Testis (tissue), 2 donors: Measurements from ENCODE around the gene RPL31.

Source experiments
- POLR2A ChIP-seq: fragments of 450-650 bp; IDR thresholded peaks from one replicate; pipeline ENCODE4 v1.6.1; 2017; ENCODE audit warnings: antibody characterized with exemption, mild to moderate bottlenecking, moderate library complexity
- TF ChIP-seq, protein P1 (sequence below), 3 experiments: fragments of 450-650 bp in 2 of 3; fragments of 200-600 bp in 1 of 3; sonication (generic) in 1 of 3; IDR thresholded peaks; one replicate each; pipeline ENCODE4 v1.5.1; 2016 to 2019; ENCODE audit warnings: antibody characterized with exemption in 3 of 3, mild to moderate bottlenecking in 2 of 3, moderate library complexity in 1 of 3

DNA sequence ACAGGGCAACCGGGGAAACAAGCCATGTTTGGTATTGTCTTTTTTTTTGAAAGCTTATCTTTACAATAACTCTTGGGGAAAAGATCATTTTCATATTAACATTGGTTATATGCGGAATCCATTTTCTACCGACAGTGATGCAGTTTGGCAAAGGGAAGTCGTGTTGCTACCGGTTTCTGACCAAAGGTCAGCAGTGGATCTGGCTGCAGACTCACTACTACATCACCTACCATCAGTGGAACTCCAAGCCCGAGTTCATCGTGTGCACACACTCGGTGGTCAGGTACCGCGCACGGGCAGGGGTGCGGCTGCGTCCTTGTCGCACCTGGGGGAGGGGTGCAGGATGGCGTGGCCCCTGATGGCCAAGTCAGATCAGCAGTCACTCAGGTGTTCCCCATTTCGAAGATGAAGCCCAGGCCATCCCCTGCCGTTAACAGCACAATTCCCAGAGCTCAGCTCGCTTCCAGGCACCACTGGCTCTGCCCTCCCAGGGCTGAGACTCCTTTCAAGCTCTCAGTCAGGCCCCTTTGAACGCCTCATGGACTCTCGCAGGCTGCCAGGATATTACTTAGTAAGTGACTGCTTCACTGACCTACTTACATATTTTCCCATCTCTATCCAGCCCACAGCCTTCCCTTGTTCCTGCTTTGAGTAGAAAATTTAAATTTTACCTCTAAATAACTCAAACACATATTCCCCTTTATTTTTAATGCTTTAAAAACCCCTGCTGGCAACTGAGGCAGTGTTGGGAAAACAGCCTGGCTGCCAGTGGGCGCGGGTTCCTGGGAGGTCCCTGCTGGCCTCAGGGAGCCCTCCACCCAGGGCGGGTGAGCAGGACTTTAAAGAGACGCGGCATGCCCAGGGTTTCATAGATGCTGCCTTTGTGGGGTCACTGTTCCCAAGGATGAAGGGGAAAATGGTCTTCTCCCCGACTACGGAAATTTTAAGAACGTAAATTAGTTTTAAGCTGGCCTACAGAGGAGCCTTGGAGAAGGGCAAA, 33.6 kb upstream of the RPL31 start:
- no peak for TF ChIP-seq POLR2A
- TF ChIP-seq, protein P1, sequence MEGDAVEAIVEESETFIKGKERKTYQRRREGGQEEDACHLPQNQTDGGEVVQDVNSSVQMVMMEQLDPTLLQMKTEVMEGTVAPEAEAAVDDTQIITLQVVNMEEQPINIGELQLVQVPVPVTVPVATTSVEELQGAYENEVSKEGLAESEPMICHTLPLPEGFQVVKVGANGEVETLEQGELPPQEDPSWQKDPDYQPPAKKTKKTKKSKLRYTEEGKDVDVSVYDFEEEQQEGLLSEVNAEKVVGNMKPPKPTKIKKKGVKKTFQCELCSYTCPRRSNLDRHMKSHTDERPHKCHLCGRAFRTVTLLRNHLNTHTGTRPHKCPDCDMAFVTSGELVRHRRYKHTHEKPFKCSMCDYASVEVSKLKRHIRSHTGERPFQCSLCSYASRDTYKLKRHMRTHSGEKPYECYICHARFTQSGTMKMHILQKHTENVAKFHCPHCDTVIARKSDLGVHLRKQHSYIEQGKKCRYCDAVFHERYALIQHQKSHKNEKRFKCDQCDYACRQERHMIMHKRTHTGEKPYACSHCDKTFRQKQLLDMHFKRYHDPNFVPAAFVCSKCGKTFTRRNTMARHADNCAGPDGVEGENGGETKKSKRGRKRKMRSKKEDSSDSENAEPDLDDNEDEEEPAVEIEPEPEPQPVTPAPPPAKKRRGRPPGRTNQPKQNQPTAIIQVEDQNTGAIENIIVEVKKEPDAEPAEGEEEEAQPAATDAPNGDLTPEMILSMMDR (IDR thresholded peaks at IDR 0.05): no peak
